ENCODE data around the gene GYS2.

DNA sequence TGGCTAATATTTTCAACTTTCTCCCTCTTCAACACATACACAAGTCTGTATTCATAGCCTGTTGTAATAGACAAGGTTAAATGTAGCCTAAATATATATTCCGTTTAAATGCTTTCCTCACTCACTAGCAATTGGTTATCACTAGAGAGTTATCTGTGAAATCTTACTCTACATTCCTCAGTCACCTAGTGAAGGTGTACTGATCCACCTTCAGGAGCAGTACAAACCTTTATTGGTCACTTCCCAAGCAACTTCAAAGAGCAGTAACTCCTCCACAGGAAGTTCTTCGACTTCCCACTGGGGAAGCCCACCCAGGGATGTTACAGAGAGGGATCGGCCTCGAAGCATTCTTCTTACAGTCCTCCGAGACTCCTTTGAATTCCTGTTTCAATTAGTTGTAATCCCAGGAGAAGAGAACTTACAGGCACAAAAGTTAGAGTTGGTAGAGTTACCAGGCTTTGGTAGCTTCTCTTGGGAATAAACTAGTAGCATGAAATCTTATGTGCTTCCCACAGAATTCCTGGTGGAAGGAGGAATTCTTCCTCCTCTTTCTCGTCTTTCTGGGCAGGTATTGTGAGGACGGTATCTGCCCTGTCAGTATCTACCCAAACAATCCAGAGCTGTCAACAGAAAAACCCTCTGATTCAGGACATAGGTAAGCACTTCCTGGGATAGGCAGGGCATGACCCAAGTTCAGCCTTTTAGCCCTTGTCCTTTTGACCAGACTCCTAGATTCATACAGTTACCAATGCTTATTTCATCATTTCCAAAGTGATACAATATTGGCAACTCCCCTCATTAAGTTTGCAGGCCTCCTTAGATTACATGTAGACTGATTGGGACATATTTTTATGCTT lies at the start of gene GYS2:
- TF ChIP-seq, protein P1, sequence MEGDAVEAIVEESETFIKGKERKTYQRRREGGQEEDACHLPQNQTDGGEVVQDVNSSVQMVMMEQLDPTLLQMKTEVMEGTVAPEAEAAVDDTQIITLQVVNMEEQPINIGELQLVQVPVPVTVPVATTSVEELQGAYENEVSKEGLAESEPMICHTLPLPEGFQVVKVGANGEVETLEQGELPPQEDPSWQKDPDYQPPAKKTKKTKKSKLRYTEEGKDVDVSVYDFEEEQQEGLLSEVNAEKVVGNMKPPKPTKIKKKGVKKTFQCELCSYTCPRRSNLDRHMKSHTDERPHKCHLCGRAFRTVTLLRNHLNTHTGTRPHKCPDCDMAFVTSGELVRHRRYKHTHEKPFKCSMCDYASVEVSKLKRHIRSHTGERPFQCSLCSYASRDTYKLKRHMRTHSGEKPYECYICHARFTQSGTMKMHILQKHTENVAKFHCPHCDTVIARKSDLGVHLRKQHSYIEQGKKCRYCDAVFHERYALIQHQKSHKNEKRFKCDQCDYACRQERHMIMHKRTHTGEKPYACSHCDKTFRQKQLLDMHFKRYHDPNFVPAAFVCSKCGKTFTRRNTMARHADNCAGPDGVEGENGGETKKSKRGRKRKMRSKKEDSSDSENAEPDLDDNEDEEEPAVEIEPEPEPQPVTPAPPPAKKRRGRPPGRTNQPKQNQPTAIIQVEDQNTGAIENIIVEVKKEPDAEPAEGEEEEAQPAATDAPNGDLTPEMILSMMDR (IDR thresholded peaks at IDR 0.05 in 8 of 11, conservative IDR thresholded peaks at IDR 0.05 in 3 of 11): no peak
- TF ChIP-seq POLR2A (IDR thresholded peaks at IDR 0.05): no peak
- no peak for TF ChIP-seq POLR2AphosphoS5 (IDR thresholded peaks at IDR 0.05)
